HCT116 (cell line): ENCODE measurements around the gene MAN1A1. TPM values are rescaled to one million over a fixed set of nuclear protein-coding genes. Genes with fewer than 3 reads are reported as not detected.

Experiments used
- ATAC-seq: fragments of 200-7000 bp; cut with Tn5 transposase; 2 replicates; pipeline ENCODE4 v1.9.1; 2020; ENCODE audit warnings: mild to moderate bottlenecking, moderate library complexity
- BruUV-seq: library from RNA; stranded (reverse); fragments of 400-500 nt; replicated peaks from 2 replicates; lab custom pipeline; 2021; lab: Mats Ljungman, UMichigan
- CTCF ChIA-PET: fragments of 300-600 bp; sonication (Branson Sonifier 250); formaldehyde crosslinking; loops from one replicate; lab custom pipeline; 2021; ENCODE audit warnings: antibody characterized with exemption; lab: Charles Lee
- POLR2A ChIA-PET: fragments of 300-600, 350-600 bp; sonication (Branson Sonifier 250); formaldehyde crosslinking; loops from one replicate; lab custom pipeline; 2021; ENCODE audit warnings: antibody characterized with exemption; lab: Charles Lee
- RAD21 ChIA-PET, 2 experiments: fragments of 300-600 bp; sonication (Branson Sonifier 250); formaldehyde crosslinking; loops; one replicate each; lab custom pipeline; 2023; ENCODE audit warnings: low total read pairs in 2 of 2; ENCODE audit not compliant: uncharacterized antibody in 2 of 2, unreplicated experiment in 2 of 2, low non-redundant PET in 1 of 2; lab: Charles Lee
- DNase-seq: peaks from one replicate; pipeline ENCODE4 v3.0.0-alpha.2; 2010; ENCODE audit warnings: low read depth, low spot score
- H2AFZ ChIP-seq: fragments of 200-600 bp; shearing (Covaris generic), sonication (generic); 2 replicates; pipeline ENCODE4 v1.6.1; 2017; ENCODE audit warnings: low read depth, mixed run types, mixed read lengths, antibody characterized with exemption, low read length; ENCODE audit not compliant: poor library complexity, severe bottlenecking
- H3K27ac ChIP-seq: 2 replicates; pipeline ENCODE4 v1.5.1; 2012; ENCODE audit warnings: low read depth, low read length
- H3K27me3 ChIP-seq: fragments of 200-600 bp; sonication (generic); 2 replicates; pipeline ENCODE4 v1.6.1; 2016; ENCODE audit warnings: mixed run types, low read length, mixed read lengths; ENCODE audit not compliant: insufficient read depth
- H3K36me3 ChIP-seq, 2 experiments: fragments of 200-500 bp in 1 of 2; fragments of 200-600 bp in 1 of 2; sonication (Bioruptor generic) in 1 of 2; sonication (generic) in 1 of 2; 2 replicates each; pipeline versions ENCODE4 v1.5.1 to v1.6.1; 2014 to 2016; ENCODE audit warnings: low read length in 2 of 2, inconsistent platforms in 1 of 2, mixed read lengths in 1 of 2, mixed run types in 1 of 2; ENCODE audit not compliant: insufficient read depth in 2 of 2, control insufficient read depth in 1 of 2
- H3K4me1 ChIP-seq, 2 experiments: fragments of 200-600 bp in 1 of 2; sonication (generic) in 1 of 2; 2 replicates each; pipeline versions ENCODE4 v1.5.1 to v1.6.1; 2012 to 2017; ENCODE audit warnings: low read length in 2 of 2, inconsistent platforms in 1 of 2, mild to moderate bottlenecking in 1 of 2, mixed read lengths in 1 of 2, mixed run types in 1 of 2, moderate library complexity in 1 of 2; ENCODE audit not compliant: insufficient read depth in 2 of 2, control insufficient read depth in 1 of 2
- H3K4me2 ChIP-seq: fragments of 200-600 bp; sonication (generic); 2 replicates; pipeline ENCODE4 v1.6.1; 2017; ENCODE audit warnings: mixed run types, low read length, mixed read lengths
- H3K4me3 ChIP-seq, 2 experiments: fragments of 200-600 bp in 1 of 2; sonication (generic) in 1 of 2; replicated peaks in 1 of 2; 2 replicates each; pipeline ENCODE4 v1.5.1; 2011 to 2016; ENCODE audit warnings: low read length in 2 of 2, control low read depth in 1 of 2, low read depth in 1 of 2, mild to moderate bottlenecking in 1 of 2, mixed read lengths in 1 of 2, mixed run types in 1 of 2
- H3K79me2 ChIP-seq: fragments of 200-600 bp; sonication (generic); 2 replicates; pipeline ENCODE4 v1.6.1; 2017; ENCODE audit warnings: mild to moderate bottlenecking, mixed run types, low read length, moderate library complexity, mixed read lengths; ENCODE audit not compliant: insufficient read depth
- H3K9ac ChIP-seq: fragments of 200-600 bp; sonication (generic); 2 replicates; pipeline ENCODE4 v1.6.1; 2016; ENCODE audit warnings: low read length, mixed read lengths
- H3K9me2 ChIP-seq: fragments of 200-600 bp; sonication (generic), shearing (Covaris generic); 2 replicates; pipeline ENCODE4 v1.6.1; 2017; ENCODE audit warnings: mixed run types, mild to moderate bottlenecking, moderate library complexity; ENCODE audit not compliant: insufficient read depth
- H3K9me3 ChIP-seq, 2 experiments: fragments of 200-500 bp in 1 of 2; fragments of 200-600 bp in 1 of 2; sonication (Bioruptor generic) in 1 of 2; sonication (generic) in 1 of 2; 2 replicates each; pipeline ENCODE4 v1.6.1; 2014 to 2017; ENCODE audit warnings: low read length in 2 of 2, mixed read lengths in 2 of 2, inconsistent platforms in 1 of 2, low read depth in 1 of 2, mild to moderate bottlenecking in 1 of 2, mixed run types in 1 of 2, moderate library complexity in 1 of 2; ENCODE audit not compliant: control insufficient read depth in 1 of 2, insufficient read depth in 1 of 2
- H4K20me1 ChIP-seq: fragments of 200-600 bp; sonication (generic), shearing (Covaris generic); 2 replicates; pipeline ENCODE4 v1.6.1; 2017; ENCODE audit warnings: mixed run types, mild to moderate bottlenecking, moderate library complexity; ENCODE audit not compliant: insufficient read depth
- CBX3 ChIP-seq: IDR thresholded peaks from 2 replicates; pipeline ENCODE4 v1.6.1; 2012; ENCODE audit warnings: low read depth
- CEBPB ChIP-seq: IDR thresholded peaks from 2 replicates; pipeline ENCODE4 v1.6.1; 2012; ENCODE audit warnings: low read depth
- ELF1 ChIP-seq: IDR thresholded peaks from 2 replicates; pipeline ENCODE4 v1.6.1; 2012; ENCODE audit warnings: low read depth, borderline replicate concordance
- EZH2 ChIP-seq: fragments of 200-600 bp; sonication (generic); IDR thresholded peaks from 2 replicates; pipeline ENCODE4 v1.6.1; 2017; ENCODE audit warnings: antibody characterized with exemption, mixed run types
- FOSL1 ChIP-seq: IDR thresholded peaks from 2 replicates; pipeline ENCODE4 v1.6.1; 2012; ENCODE audit warnings: low read depth
- JUND ChIP-seq: IDR thresholded peaks from 2 replicates; pipeline ENCODE4 v1.6.1; 2012
- MAX ChIP-seq: IDR thresholded peaks from 2 replicates; pipeline ENCODE4 v1.6.1; 2012
- POLR2A ChIP-seq: IDR thresholded peaks from 2 replicates; pipeline ENCODE4 v1.7.0; 2011; ENCODE audit warnings: borderline replicate concordance; ENCODE audit not compliant: insufficient read depth, insufficient read length; ENCODE audit errors: extremely low read depth
- POLR2AphosphoS5 ChIP-seq: IDR thresholded peaks from 2 replicates; pipeline ENCODE4 v1.6.1; 2011; ENCODE audit warnings: mild to moderate bottlenecking, low read depth, low read length, moderate library complexity
- RAD21 ChIP-seq: IDR thresholded peaks from 2 replicates; pipeline ENCODE4 v1.6.1; 2012; ENCODE audit warnings: low read depth, mild to moderate bottlenecking
- SIN3A ChIP-seq: IDR thresholded peaks from 2 replicates; pipeline ENCODE4 v1.6.1; 2012; ENCODE audit warnings: low read depth
- SP1 ChIP-seq: IDR thresholded peaks from 2 replicates; pipeline ENCODE4 v1.6.1; 2012; ENCODE audit warnings: low read depth
- SRF ChIP-seq: IDR thresholded peaks from 2 replicates; pipeline ENCODE4 v1.6.1; 2012; ENCODE audit warnings: low read depth
- YY1 ChIP-seq: IDR thresholded peaks from 2 replicates; pipeline ENCODE4 v1.6.1; 2011; ENCODE audit warnings: low read length, low read depth, moderate library complexity, mild to moderate bottlenecking; ENCODE audit not compliant: insufficient replicate concordance; ENCODE audit errors: extremely low read depth
- ZNF274 ChIP-seq: fragments of 200-500 bp; sonication (Bioruptor generic); IDR thresholded peaks from 2 replicates; pipeline ENCODE4 v1.6.1; 2014; ENCODE audit warnings: mild to moderate bottlenecking, low read depth, low read length, inconsistent platforms
- intact Hi-C: fragments of 100-400 bp; cut with micrococcal nuclease; formaldehyde crosslinking; loops from 2 replicates; pipeline ENCODE4 v1.10.0; 2022
- total RNA-seq: library from RNA; stranded (reverse); gene quantifications from one replicate; pipeline ENCODE4 v1.2.1, GENCODE V29; 2021; ENCODE audit not compliant: unreplicated experiment
- TF ChIP-seq, protein P1 (sequence below): IDR thresholded peaks from 2 replicates; pipeline ENCODE4 v1.6.1; 2012
- TF ChIP-seq, protein P2 (sequence below): IDR thresholded peaks from 2 replicates; pipeline ENCODE4 v1.6.1; 2012; ENCODE audit warnings: low read depth

MAN1A1 gene
- total RNA-seq, 1 experiment from 2014 or later: 46.0 TPM

DNA sequence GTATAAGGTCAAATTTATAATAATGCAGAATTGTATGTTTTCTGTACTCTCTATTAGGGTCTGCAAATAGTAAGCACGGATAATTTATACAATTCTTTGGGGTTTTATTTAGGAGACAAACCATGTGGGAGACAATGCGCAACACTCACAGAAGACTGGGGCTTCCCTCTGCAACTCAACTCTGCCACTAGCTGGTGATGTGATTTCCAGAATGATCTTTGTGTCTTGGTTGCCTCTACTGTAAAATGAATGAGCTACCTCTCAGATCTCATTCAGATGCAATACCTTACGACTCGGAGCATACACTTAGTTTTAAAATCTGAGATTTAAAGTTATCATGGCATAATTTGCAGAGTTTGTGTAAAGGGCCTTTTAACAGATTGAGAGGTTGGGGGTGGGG, 6.4 kb downstream of the MAN1A1 start:
- ATAC-seq (no peak), DNase-seq (no peak)
- TF ChIP-seq JUND: no peak
- TF ChIP-seq POLR2A: no peak
- TF ChIP-seq EZH2: no peak
- no peak for TF ChIP-seq CBX3
- TF ChIP-seq RAD21: peak; percentile 41
- TF ChIP-seq, protein P1, sequence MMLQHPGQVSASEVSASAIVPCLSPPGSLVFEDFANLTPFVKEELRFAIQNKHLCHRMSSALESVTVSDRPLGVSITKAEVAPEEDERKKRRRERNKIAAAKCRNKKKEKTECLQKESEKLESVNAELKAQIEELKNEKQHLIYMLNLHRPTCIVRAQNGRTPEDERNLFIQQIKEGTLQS: no peak
- no peak for TF ChIP-seq POLR2AphosphoS5
- no peak overlapping the region for H3K9ac ChIP-seq
- H3K4me3 ChIP-seq: no peak overlapping the region
- no peaks in the 10 kb centered on the region for H3K9me2 ChIP-seq
- H3K9me3 ChIP-seq: no peaks in the 10 kb centered on the region
- peaks cover 0 to 36% of the 10 kb centered on the region in 2 experiments; a peak in 2 of 4 replicates for H3K36me3 ChIP-seq
- peaks cover 63% of the 10 kb centered on the region for H3K79me2 ChIP-seq
- H3K27me3 ChIP-seq: no peaks in the 10 kb centered on the region
- H3K4me2 ChIP-seq: no peak overlapping the region
- no peak overlapping the region for H2AFZ ChIP-seq
- intact Hi-C loops: no loop called here
- ChIA-PET CTCF (interaction anchor here (1.0 kb wide), 1 partner anchor 194 kb away, joined by 3 read pairs; no protein-coding TSS in a partner anchor), RAD21 (interaction anchor here in 1 of 2 experiments (0.9 kb wide), 1 partner anchor 374 kb away, joined by 3 read pairs; no protein-coding TSS in a partner anchor), POLR2A (interaction anchor here (1.2 kb wide), 1 partner anchor 9 kb away, joined by 3 read pairs; no protein-coding TSS in a partner anchor)
- no peaks in the 10 kb centered on the region for H4K20me1 ChIP-seq
- H3K27ac ChIP-seq: no peak overlapping the region
- no TSS peak for BruUV-seq
- peaks cover 9 to 12% of the 10 kb centered on the region in 2 experiments; a peak in 3 of 4 replicates for H3K4me1 ChIP-seq

DNA sequence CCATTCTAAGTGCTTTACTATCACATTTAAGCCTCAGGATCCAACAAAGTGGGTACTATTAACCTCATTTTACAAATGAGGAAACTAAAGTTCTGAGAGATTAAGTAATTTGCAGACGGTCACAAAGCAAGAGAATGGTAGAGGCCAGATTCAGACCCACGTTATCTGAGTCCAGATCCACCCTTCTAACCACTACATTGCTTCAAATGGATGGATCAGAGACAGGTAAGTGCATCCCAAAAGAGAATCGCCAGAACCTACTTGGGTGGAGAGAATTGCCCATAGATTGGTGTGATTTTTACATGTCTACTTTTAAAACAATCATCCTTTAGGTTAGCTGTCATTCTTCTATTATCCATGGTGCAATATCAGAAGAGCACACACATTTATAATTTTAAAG, 7.1 kb downstream of the MAN1A1 start:
- DNase-seq: no peak
- Histone ChIP-seq H3K9me3 (no peaks in the 10 kb centered on the region), H3K79me2 (peaks cover 57% of the 10 kb centered on the region), H4K20me1 (no peaks in the 10 kb centered on the region), H3K4me1 (peaks cover 5 to 6% of the 10 kb centered on the region in 2 experiments; a peak in 3 of 4 replicates), H3K4me3 (no peak overlapping the region), H3K9me2 (no peaks in the 10 kb centered on the region), H3K27me3 (no peaks in the 10 kb centered on the region), H3K4me2 (no peak overlapping the region), H3K9ac (no peak overlapping the region), H3K27ac (no peak overlapping the region), H3K36me3 (peaks cover 0 to 36% of the 10 kb centered on the region in 2 experiments; a peak in 2 of 4 replicates), H2AFZ (no peak overlapping the region)
- ATAC-seq: no peak
- CTCF ChIA-PET: no interaction called here
- TF ChIP-seq ELF1 (no peak), SP1 (no peak), FOSL1 (no peak), POLR2AphosphoS5 (no peak), SRF (no peak), SIN3A (no peak), MAX (no peak), CEBPB (no peak), JUND (no peak), YY1 (no peak), ZNF274 (no peak), RAD21 (no peak)
- TF ChIP-seq, protein P2, sequence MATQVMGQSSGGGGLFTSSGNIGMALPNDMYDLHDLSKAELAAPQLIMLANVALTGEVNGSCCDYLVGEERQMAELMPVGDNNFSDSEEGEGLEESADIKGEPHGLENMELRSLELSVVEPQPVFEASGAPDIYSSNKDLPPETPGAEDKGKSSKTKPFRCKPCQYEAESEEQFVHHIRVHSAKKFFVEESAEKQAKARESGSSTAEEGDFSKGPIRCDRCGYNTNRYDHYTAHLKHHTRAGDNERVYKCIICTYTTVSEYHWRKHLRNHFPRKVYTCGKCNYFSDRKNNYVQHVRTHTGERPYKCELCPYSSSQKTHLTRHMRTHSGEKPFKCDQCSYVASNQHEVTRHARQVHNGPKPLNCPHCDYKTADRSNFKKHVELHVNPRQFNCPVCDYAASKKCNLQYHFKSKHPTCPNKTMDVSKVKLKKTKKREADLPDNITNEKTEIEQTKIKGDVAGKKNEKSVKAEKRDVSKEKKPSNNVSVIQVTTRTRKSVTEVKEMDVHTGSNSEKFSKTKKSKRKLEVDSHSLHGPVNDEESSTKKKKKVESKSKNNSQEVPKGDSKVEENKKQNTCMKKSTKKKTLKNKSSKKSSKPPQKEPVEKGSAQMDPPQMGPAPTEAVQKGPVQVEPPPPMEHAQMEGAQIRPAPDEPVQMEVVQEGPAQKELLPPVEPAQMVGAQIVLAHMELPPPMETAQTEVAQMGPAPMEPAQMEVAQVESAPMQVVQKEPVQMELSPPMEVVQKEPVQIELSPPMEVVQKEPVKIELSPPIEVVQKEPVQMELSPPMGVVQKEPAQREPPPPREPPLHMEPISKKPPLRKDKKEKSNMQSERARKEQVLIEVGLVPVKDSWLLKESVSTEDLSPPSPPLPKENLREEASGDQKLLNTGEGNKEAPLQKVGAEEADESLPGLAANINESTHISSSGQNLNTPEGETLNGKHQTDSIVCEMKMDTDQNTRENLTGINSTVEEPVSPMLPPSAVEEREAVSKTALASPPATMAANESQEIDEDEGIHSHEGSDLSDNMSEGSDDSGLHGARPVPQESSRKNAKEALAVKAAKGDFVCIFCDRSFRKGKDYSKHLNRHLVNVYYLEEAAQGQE: no peak
- intact Hi-C loops: no loop called here
- POLR2A ChIA-PET: interaction anchor here (1.2 kb wide), 1 partner anchor 8 kb away, joined by 3 read pairs; no protein-coding TSS in a partner anchor
- BruUV-seq: no TSS peak
- RAD21 ChIA-PET: interaction anchor here in 1 of 2 experiments (0.9 kb wide), 1 partner anchor 374 kb away, joined by 3 read pairs; no protein-coding TSS in a partner anchor
